Small intestine (tissue), 7 donors: ENCODE measurements around the gene KPNA6. TPM values are rescaled to one million over a fixed set of nuclear protein-coding genes. Genes with fewer than 3 reads are reported as not detected.

Experiments used
- DNase-seq, 2 donors: peaks; one replicate each; pipeline versions ENCODE4 v3.0.0 to v3.0.0-alpha.2; 2013
- FAIRE-seq: peaks from 2 replicates; lab custom pipeline; 2012; peaks lifted over from hg19 to GRCh38; lab: Jason Lieb, UNC
- H3K27ac ChIP-seq, 3 donors: one replicate each; pipeline ENCODE4 v1.5.1; 2013; ENCODE audit warnings: low read length in 2 of 3, mild to moderate bottlenecking in 2 of 3, control low read depth in 1 of 3, inconsistent platforms in 1 of 3, low read depth in 1 of 3, moderate library complexity in 1 of 3
- H3K27me3 ChIP-seq, 3 donors: one replicate each; pipeline ENCODE4 v1.6.1; 2013; ENCODE audit warnings: low read length in 3 of 3, inconsistent platforms in 1 of 3; ENCODE audit not compliant: control insufficient read depth in 3 of 3, insufficient read depth in 3 of 3
- H3K36me3 ChIP-seq, 3 donors: one replicate each; pipeline ENCODE4 v1.6.1; 2013; ENCODE audit warnings: low read length in 3 of 3, inconsistent platforms in 1 of 3, low read depth in 1 of 3, mild to moderate bottlenecking in 1 of 3, moderate library complexity in 1 of 3; ENCODE audit not compliant: control insufficient read depth in 3 of 3, insufficient read depth in 2 of 3
- H3K4me1 ChIP-seq, 3 donors: one replicate each; pipeline ENCODE4 v1.6.1; 2013; ENCODE audit warnings: low read length in 2 of 3, inconsistent platforms in 1 of 3, low read depth in 1 of 3, mild to moderate bottlenecking in 1 of 3, moderate library complexity in 1 of 3; ENCODE audit not compliant: control insufficient read depth in 3 of 3, insufficient read depth in 2 of 3
- H3K4me3 ChIP-seq, 3 donors: one replicate each; pipeline ENCODE4 v1.5.1; 2013; ENCODE audit warnings: low read length in 3 of 3, control low read depth in 1 of 3, inconsistent platforms in 1 of 3, low read depth in 1 of 3, mild to moderate bottlenecking in 1 of 3, moderate library complexity in 1 of 3
- H3K9me3 ChIP-seq, 2 donors: one replicate each; pipeline ENCODE4 v1.6.1; 2013; ENCODE audit warnings: low read depth in 1 of 2, low read length in 1 of 2; ENCODE audit not compliant: control insufficient read depth in 2 of 2, insufficient read depth in 1 of 2
- WGBS, 3 donors: extraction: QIAGEN DNeasy Blood & Tissue Kit; methylation state at CpG; one replicate each; pipeline ENCODE4 v1.1.7; 2013; 5-methylcytosine and 5-hydroxymethylcytosine counted together
- polyA plus RNA-seq, 4 donors: library from polyadenylated mRNA; stranded (reverse) in 3 of 4; unstranded in 1 of 4; fragments of 200-250 nt in 3 of 4; fragments of 120-200 nt in 1 of 4; gene quantifications; one replicate each; pipeline versions ENCODE4 v1.2.1 to v1.2.3, GENCODE V29; 2013
- donor health status: healthy with polysubstance abuse.
- donor health status: control.
- donor health status: control.
- donor health status: Bipolar disorder and iron deficiency.
- donor health status: healthy.

Gene KPNA6
- polyA plus RNA-seq, 4 donors, result 5.4 to 25.6 (median 9.1) TPM

- WGBS, 3 donors, result 15 to 51% (median 50%) methylated on average over 5 of the region's 5 CpGs
- Histone ChIP-seq H3K27me3 (no peaks in the 10 kb centered on the region), H3K4me3 (no peak within 1 kb of the TSS), H3K36me3 (peaks cover 0 to 28% (median 0%) of the 10 kb centered on the region in 3 donors), H3K27ac (peak within 1 kb of the TSS; percentile 34 to 78 (median 72)), H3K9me3 (no peaks in the 10 kb centered on the region), H3K4me1 (peaks cover 0 to 17% (median 4%) of the 10 kb centered on the region in 3 donors)
- FAIRE-seq (no peak), DNase-seq (peak; percentile 89 to 98)
These were observed 101.1 kb downstream of the KPNA6 start, which contains the start of gene DCDC2B for GRCh38 chr1:32208891-32209328. Gene DCDC2B, plus strand, starts transcription at chr1:32209089. Its CDS starts 5 bp downstream, at chr1:32209094.

GRCh38 chr1:32215629-32216480 is 108.0 kb downstream of the KPNA6 start:
- WGBS, 3 donors, result 39 to 65% (median 58%) methylated on average over 10 of the region's 10 CpGs
- Histone ChIP-seq H3K27ac (peak overlapping the region; percentile 32 to 86 (median 75)), H3K4me3 (no peak overlapping the region), H3K9me3 (no peaks in the 10 kb centered on the region), H3K27me3 (no peaks in the 10 kb centered on the region), H3K4me1 (peaks cover 0 to 17% (median 0%) of the 10 kb centered on the region in 3 donors), H3K36me3 (peaks cover 0 to 49% (median 2%) of the 10 kb centered on the region in 3 donors)
- DNase-seq (peak; percentile 75 to 84), FAIRE-seq (no peak)

GRCh38 chr1:32216566-32216965 is 108.7 kb downstream of the KPNA6 start:
- WGBS, 3 donors, result 84 to 89% (median 86%) methylated on average over 5 of the region's 5 CpGs
- DNase-seq, result no peak
- H3K4me1 ChIP-seq, result peaks cover 0 to 23% (median 1%) of the 10 kb centered on the region in 3 donors
- peaks cover 0 to 49% (median 2%) of the 10 kb centered on the region in 3 donors for H3K36me3 ChIP-seq
- no peaks in the 10 kb centered on the region for H3K27me3 ChIP-seq
- FAIRE-seq, result no peak
- H3K4me3 ChIP-seq, result no peak overlapping the region
- H3K27ac ChIP-seq, result peak overlapping the region; percentile 33 to 86 (median 75)
- H3K9me3 ChIP-seq, result no peaks in the 10 kb centered on the region

GRCh38 chr1:32219022-32219421 is 111.2 kb downstream of the KPNA6 start:
- DNase-seq, result no peak
- no peak overlapping the region for H3K27ac ChIP-seq
- H3K4me1 ChIP-seq, result peaks cover 1 to 31% (median 4%) of the 10 kb centered on the region in 3 donors
- no peak for FAIRE-seq
- H3K4me3 ChIP-seq, result no peak overlapping the region
- peaks cover 0 to 42% (median 2%) of the 10 kb centered on the region in 3 donors for H3K36me3 ChIP-seq
- WGBS, 3 donors, result 86 to 94% (median 91%) methylated on average over 7 of the region's 7 CpGs
- no peaks in the 10 kb centered on the region for H3K9me3 ChIP-seq
- H3K27me3 ChIP-seq, result no peaks in the 10 kb centered on the region

GRCh38 chr1:32220746-32221580 is 113.1 kb downstream of the KPNA6 start:
- DNase-seq (no peak), FAIRE-seq (no peak)
- WGBS, 3 donors, result 80 to 88% (median 84%) methylated on average over 4 of the region's 4 CpGs
- no peaks in the 10 kb centered on the region for H3K9me3 ChIP-seq
- peaks cover 1 to 27% (median 4%) of the 10 kb centered on the region in 3 donors for H3K4me1 ChIP-seq
- H3K4me3 ChIP-seq, result peak overlapping the region in 2 of 3 donors; percentile 68 to 77
- peak overlapping the region in 1 of 3 donors; percentile 96 for H3K27ac ChIP-seq
- no peaks in the 10 kb centered on the region for H3K27me3 ChIP-seq
- H3K36me3 ChIP-seq, result peaks cover 0 to 40% (median 0%) of the 10 kb centered on the region in 3 donors

GRCh38 chr1:32221581-32221979 is 113.7 kb downstream of the KPNA6 start:
- Histone ChIP-seq H3K27ac (peak overlapping the region in 1 of 3 donors; percentile 96), H3K36me3 (peaks cover 0 to 40% (median 3%) of the 10 kb centered on the region in 3 donors), H3K9me3 (no peaks in the 10 kb centered on the region), H3K4me3 (peak overlapping the region; percentile 68 to 77 (median 76)), H3K4me1 (peaks cover 1 to 21% (median 4%) of the 10 kb centered on the region in 3 donors), H3K27me3 (no peaks in the 10 kb centered on the region)
- WGBS, 3 donors, result 7 to 10% (median 9%) methylated on average over 13 of the region's 13 CpGs
- DNase-seq (no peak), FAIRE-seq (no peak)

- Histone ChIP-seq H3K4me1 (peaks cover 1 to 17% (median 4%) of the 10 kb centered on the region in 3 donors), H3K4me3 (peak within 1 kb of the TSS; percentile 68 to 77 (median 76)), H3K27ac (peak within 1 kb of the TSS; percentile 68 to 96 (median 68)), H3K9me3 (no peaks in the 10 kb centered on the region), H3K27me3 (no peaks in the 10 kb centered on the region), H3K36me3 (peaks cover 0 to 39% (median 3%) of the 10 kb centered on the region in 3 donors)
- WGBS, 3 donors, result 0 to 1% (median 0%) methylated on average over 46 of the region's 46 CpGs
- no peak for FAIRE-seq
- DNase-seq, result peak; percentile 95 to 97
These were observed 114.3 kb downstream of the KPNA6 start, which contains the start of the genes EIF3I and TMEM234 for GRCh38 chr1:32221980-32222755. Gene EIF3I, plus strand, starts transcription at chr1:32222407. Its CDS starts 35 bp downstream, at chr1:32222442. Gene TMEM234, minus strand, starts transcription at chr1:32222353. Its CDS starts 31 bp downstream, at chr1:32222322.
